ENCODE results near the gene STRBP.

DNA sequence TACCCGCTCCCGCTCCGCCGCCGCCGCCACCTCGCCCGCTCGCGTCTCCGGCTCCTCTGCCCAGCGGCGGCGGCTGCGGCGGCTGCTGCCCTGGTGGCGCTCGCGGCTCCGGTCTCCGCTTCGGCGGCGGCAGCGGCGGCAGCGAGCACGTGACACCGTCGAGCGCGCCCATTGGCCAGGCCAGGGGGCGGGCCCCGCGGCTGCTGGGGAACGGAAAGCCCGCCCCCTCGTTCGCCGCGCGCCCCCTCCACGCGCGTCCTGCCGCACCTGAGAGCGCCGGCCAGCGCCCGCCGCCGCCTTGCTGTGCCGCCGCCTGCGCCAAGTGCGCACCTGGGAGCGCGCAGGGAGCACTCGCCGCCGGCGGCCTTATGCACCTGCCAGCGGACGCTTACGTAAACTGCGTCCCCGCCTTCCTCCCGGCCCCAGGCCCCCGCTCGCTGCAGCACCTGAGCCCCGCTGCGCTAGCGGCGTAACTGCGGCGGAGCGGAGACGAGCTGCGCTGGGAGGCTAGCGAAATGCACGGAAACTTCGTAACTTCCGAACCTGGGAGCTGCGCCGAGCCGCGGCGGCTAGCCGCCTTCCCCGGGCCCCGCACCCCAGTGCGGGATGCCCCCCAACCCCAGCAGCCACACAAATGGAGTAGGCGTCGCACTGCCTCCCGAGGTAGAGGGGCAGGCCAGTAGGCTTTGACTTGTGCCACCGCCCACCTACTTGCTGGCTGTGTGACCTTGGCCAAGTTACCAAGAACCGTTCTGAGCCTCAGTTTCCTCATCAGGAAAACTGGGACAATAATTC is at the start of gene STRBP:
- TF ChIP-seq, protein P1, sequence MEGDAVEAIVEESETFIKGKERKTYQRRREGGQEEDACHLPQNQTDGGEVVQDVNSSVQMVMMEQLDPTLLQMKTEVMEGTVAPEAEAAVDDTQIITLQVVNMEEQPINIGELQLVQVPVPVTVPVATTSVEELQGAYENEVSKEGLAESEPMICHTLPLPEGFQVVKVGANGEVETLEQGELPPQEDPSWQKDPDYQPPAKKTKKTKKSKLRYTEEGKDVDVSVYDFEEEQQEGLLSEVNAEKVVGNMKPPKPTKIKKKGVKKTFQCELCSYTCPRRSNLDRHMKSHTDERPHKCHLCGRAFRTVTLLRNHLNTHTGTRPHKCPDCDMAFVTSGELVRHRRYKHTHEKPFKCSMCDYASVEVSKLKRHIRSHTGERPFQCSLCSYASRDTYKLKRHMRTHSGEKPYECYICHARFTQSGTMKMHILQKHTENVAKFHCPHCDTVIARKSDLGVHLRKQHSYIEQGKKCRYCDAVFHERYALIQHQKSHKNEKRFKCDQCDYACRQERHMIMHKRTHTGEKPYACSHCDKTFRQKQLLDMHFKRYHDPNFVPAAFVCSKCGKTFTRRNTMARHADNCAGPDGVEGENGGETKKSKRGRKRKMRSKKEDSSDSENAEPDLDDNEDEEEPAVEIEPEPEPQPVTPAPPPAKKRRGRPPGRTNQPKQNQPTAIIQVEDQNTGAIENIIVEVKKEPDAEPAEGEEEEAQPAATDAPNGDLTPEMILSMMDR (conservative IDR thresholded peaks at IDR 0.05), result no peak
- no peak for TF ChIP-seq EZH2 (IDR thresholded peaks at IDR 0.05; ENCODE audit: low read depth)

Data from PC-9 (cell line).